Cerebellar nuclear complex (tissue), 1 donor: ENCODE results near the gene ANKRD55.
"Not testable (repeated sequence)": the region's sequence is repeated elsewhere in the genome, so short reads cannot be mapped to it uniquely, and the experiment has no call there.

Experiments
- DNase-seq, 2 experiments: peaks; one replicate each; lab custom pipeline; 2025; lab: John Stamatoyannopoulos, UW

The ANKRD55 gene

GRCh38 chr5:56233230-56233629 is at the start of gene ANKRD55:
TSS of gene ANKRD55 (minus strand) at chr5:56233330. CDS start at chr5:56232913, 417 bp downstream.
- no peak for DNase-seq

- DNase-seq: no peak
Measured at GRCh38 chr5:56282216-56282615, 49.1 kb upstream of the ANKRD55 start.

GRCh38 chr5:56281489-56282165 is 48.5 kb upstream of the ANKRD55 start:
- no peak for DNase-seq

- DNase-seq: no peak
Measured at GRCh38 chr5:56279979-56280378, 46.8 kb upstream of the ANKRD55 start.

GRCh38 chr5:56279291-56279690 is 46.2 kb upstream of the ANKRD55 start:
- no peak for DNase-seq

GRCh38 chr5:56278335-56278753 is 45.2 kb upstream of the ANKRD55 start:
- DNase-seq: no peak

GRCh38 chr5:56277573-56277972 is 44.4 kb upstream of the ANKRD55 start:
- DNase-seq: no peak

- DNase-seq: no peak
Measured at GRCh38 chr5:56273376-56273955, 40.3 kb upstream of the ANKRD55 start.

- no peak for DNase-seq
Measured at GRCh38 chr5:56272765-56273164, 39.6 kb upstream of the ANKRD55 start.

- DNase-seq: peak; percentile 12 to 64
Measured at GRCh38 chr5:56270568-56271392, 37.6 kb upstream of the ANKRD55 start.

GRCh38 chr5:56270058-56270457 is 36.9 kb upstream of the ANKRD55 start:
- DNase-seq: no peak

GRCh38 chr5:56269216-56269927 is 36.2 kb upstream of the ANKRD55 start:
- DNase-seq: no peak

- not testable (repeated sequence) for DNase-seq
Measured at GRCh38 chr5:56268707-56269106, 35.6 kb upstream of the ANKRD55 start.

GRCh38 chr5:56267856-56268255 is 34.7 kb upstream of the ANKRD55 start:
- no peak for DNase-seq

GRCh38 chr5:56264417-56265025 is 31.4 kb upstream of the ANKRD55 start:
- DNase-seq: no peak

GRCh38 chr5:56262279-56262678 is 29.1 kb upstream of the ANKRD55 start:
- DNase-seq: no peak

GRCh38 chr5:56259002-56259511 is 25.9 kb upstream of the ANKRD55 start:
- no peak for DNase-seq

GRCh38 chr5:56257763-56258529 is 24.8 kb upstream of the ANKRD55 start:
- DNase-seq: not testable (repeated sequence)

GRCh38 chr5:56257010-56257409 is 23.9 kb upstream of the ANKRD55 start:
- DNase-seq: no peak

GRCh38 chr5:56255502-56255901 is 22.4 kb upstream of the ANKRD55 start:
- no peak for DNase-seq

- DNase-seq: no peak
Measured at GRCh38 chr5:56253924-56254323, 20.8 kb upstream of the ANKRD55 start.
